ENCODE results near the gene KCNB1. TPM values are rescaled to one million over a fixed set of nuclear protein-coding genes. Genes with fewer than 3 reads are reported as not detected.

Gene KCNB1
- total RNA-seq, 1 experiment from 2014 or later, result 0.09 TPM

DNA sequence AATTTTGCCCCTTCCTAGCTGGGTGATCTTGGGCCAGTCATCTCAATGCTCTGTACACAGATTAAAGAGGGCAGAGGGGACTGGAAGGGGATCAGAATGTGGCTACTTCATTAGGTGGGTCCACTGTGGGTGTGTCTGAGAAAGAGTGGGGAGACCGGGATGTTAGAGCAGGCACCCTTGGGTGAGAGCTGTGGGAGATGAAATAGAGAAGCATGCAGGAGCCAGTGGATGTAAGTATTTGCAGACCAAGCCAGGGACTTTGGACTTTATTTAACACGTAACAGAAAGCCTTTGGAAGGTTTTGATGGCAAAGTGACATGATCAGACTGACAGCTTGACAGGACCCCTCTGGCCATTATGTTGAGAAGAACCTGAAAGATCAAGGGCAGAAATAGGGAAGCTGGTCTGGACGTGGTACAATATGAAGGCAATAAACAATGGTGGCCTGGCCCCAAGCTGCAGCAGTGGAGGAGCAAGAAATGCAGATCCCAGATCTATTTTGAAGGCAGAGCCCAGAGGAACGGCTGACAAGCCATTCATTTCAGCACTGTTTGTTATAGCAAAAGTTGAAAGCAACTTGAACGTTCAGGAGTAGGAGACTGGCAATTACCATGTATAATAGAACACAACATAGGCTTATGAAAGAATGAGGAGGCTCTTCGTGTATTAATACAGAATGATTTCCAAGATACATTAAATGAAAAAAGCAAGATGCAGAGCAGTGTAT lies 122.1 kb downstream of the KCNB1 start:
- no peaks in the 10 kb centered on the region for H3K9me3 ChIP-seq
- no peak for TF ChIP-seq CTCF (IDR thresholded peaks at IDR 0.05; ENCODE audit: insufficient read depth in 1 of 2, low read depth in 1 of 2, low read length in 1 of 2, severe bottlenecking in 1 of 2, unreplicated experiment in 1 of 2)
- H3K27me3 ChIP-seq (replicated peaks; ENCODE audit: control insufficient read depth, insufficient read depth, low read length), result 0 out of 2 replicates have a peak, but pooled peaks cover 1% of the 10 kb centered on the region
- intact Hi-C loops (cut with micrococcal nuclease; ENCODE audit: unreplicated experiment), result no loop called here
- ChIA-PET POLR2A (interaction anchor here (0.6 kb wide), 1 partner anchor 84 kb away, joined by 3 read pairs; no protein-coding TSS in a partner anchor), CTCF (interaction anchor here (0.5 to 1.5 kb wide), 4 partner anchors 13 to 475 kb away, joined by 3 to 7 read pairs (median 4); no protein-coding TSS in a partner anchor)
- no TSS peak for BruUV-seq (replicated peaks)
- Mint-ChIP-seq H3K4me3 (ENCODE audit: unreplicated experiment) (no peak overlapping the region), H3K4me1 (ENCODE audit: low read depth, unreplicated experiment) (peaks cover 7% of the 10 kb centered on the region), H3K27ac (ENCODE audit: unreplicated experiment) (no peak overlapping the region), H3K36me3 (ENCODE audit: insufficient read depth, unreplicated experiment) (no peaks in the 10 kb centered on the region), H3K27me3 (ENCODE audit: insufficient read depth, unreplicated experiment) (peaks cover 15% of the 10 kb centered on the region), H3K9me3 (ENCODE audit: unreplicated experiment) (no peaks in the 10 kb centered on the region)
- no peak for DNase-seq
- peaks cover 6% of the 10 kb centered on the region for H3K4me1 ChIP-seq
- no peaks in the 10 kb centered on the region for H3K36me3 ChIP-seq (ENCODE audit: control insufficient read depth, insufficient read depth, low read length)
- H3K4me3 ChIP-seq (ENCODE audit: low read depth, low read length), result no peak overlapping the region

DNA sequence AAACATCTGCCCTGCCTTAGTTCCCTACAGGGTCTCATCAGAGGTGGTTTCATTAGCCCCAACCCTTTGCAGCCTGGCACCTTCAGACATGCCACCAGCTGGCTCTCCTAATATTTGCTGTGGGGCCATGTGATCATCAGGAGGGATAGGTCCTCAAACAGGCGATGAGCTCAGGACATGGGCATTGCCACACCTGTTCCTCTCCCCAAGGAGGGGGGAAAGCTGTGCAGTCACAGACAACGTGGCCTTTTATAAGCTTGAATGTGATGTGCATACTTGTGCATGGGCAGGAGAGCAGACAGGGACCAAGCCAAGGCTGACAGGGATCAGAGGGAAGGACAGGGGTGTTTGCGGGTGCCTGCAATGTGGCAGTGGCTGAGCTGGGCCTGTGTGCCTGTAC lies 125.8 kb downstream of the KCNB1 start:
- ChIA-PET POLR2A (no interaction called here), CTCF (interaction anchor here (0.8 to 1.5 kb wide), 2 partner anchors 36 to 128 kb away, joined by 3 read pairs; no protein-coding TSS in a partner anchor)
- Mint-ChIP-seq H3K36me3 (ENCODE audit: insufficient read depth, unreplicated experiment) (no peaks in the 10 kb centered on the region), H3K4me3 (ENCODE audit: unreplicated experiment) (no peak overlapping the region), H3K9me3 (ENCODE audit: unreplicated experiment) (no peaks in the 10 kb centered on the region), H3K4me1 (ENCODE audit: low read depth, unreplicated experiment) (peaks cover 7% of the 10 kb centered on the region), H3K27me3 (ENCODE audit: insufficient read depth, unreplicated experiment) (peaks cover 11% of the 10 kb centered on the region), H3K27ac (ENCODE audit: unreplicated experiment) (no peak overlapping the region)
- no peak overlapping the region for H3K4me3 ChIP-seq (ENCODE audit: low read depth, low read length)
- BruUV-seq (replicated peaks), result no TSS peak
- H3K36me3 ChIP-seq (ENCODE audit: control insufficient read depth, insufficient read depth, low read length), result no peaks in the 10 kb centered on the region
- no peak for TF ChIP-seq CTCF (IDR thresholded peaks at IDR 0.05; ENCODE audit: insufficient read depth in 1 of 2, low read depth in 1 of 2, low read length in 1 of 2, severe bottlenecking in 1 of 2, unreplicated experiment in 1 of 2)
- H3K9me3 ChIP-seq, result no peaks in the 10 kb centered on the region
- H3K4me1 ChIP-seq, result peaks cover 6% of the 10 kb centered on the region
- no peak for DNase-seq
- intact Hi-C loops (cut with micrococcal nuclease; ENCODE audit: unreplicated experiment), result no loop called here
- H3K27me3 ChIP-seq (replicated peaks; ENCODE audit: control insufficient read depth, insufficient read depth, low read length), result peaks cover 1% of the 10 kb centered on the region

DNA sequence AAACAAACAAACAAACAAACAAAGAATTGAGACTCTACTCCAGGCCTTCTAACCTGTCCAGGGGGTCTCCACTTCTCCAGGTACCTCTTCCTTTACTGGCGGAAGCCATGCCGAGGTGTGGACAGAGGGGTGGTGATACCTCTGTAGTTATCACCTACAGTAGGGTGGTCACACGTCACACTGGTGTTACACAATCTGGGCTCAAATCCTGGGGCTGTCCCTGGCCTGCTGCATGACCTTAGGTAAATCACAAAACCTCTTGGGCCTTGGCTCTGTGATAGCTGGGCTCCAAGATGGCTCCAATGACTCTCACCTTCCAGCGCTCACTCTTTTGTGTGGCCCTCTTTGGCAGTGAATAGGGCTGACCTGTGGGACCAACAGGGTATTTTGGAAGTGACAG lies 127.8 kb downstream of the KCNB1 start:
- no peak overlapping the region for H3K27ac Mint-ChIP-seq (ENCODE audit: unreplicated experiment)
- Histone ChIP-seq H3K36me3 (ENCODE audit: control insufficient read depth, insufficient read depth, low read length) (no peaks in the 10 kb centered on the region), H3K4me3 (ENCODE audit: low read depth, low read length) (no peak overlapping the region), H3K4me1 (no peaks in the 10 kb centered on the region), H3K9me3 (no peaks in the 10 kb centered on the region), H3K27me3 (replicated peaks; ENCODE audit: control insufficient read depth, insufficient read depth, low read length) (peaks cover 1% of the 10 kb centered on the region)
- H3K4me1 Mint-ChIP-seq (ENCODE audit: low read depth, unreplicated experiment), result no peaks in the 10 kb centered on the region
- peaks cover 5% of the 10 kb centered on the region for H3K27me3 Mint-ChIP-seq (ENCODE audit: insufficient read depth, unreplicated experiment)
- H3K9me3 Mint-ChIP-seq (ENCODE audit: unreplicated experiment), result no peaks in the 10 kb centered on the region
- ChIA-PET POLR2A (no interaction called here), CTCF (interaction anchor here (0.8 to 1.5 kb wide), 2 partner anchors 34 to 129 kb away, joined by 3 to 4 read pairs; no protein-coding TSS in a partner anchor)
- no peak for TF ChIP-seq CTCF (IDR thresholded peaks at IDR 0.05; ENCODE audit: insufficient read depth in 1 of 2, low read depth in 1 of 2, low read length in 1 of 2, severe bottlenecking in 1 of 2, unreplicated experiment in 1 of 2)
- DNase-seq, result no peak
- BruUV-seq (replicated peaks), result no TSS peak
- intact Hi-C loops (cut with micrococcal nuclease; ENCODE audit: unreplicated experiment), result no loop called here
- H3K4me3 Mint-ChIP-seq (ENCODE audit: unreplicated experiment), result no peak overlapping the region
- no peaks in the 10 kb centered on the region for H3K36me3 Mint-ChIP-seq (ENCODE audit: insufficient read depth, unreplicated experiment)

All from Caco-2 (cell line).